GM21528 (cell line): ENCODE measurements around the gene DENND4A.

ENCODE experiments used
- ATAC-seq: cut with Tn5 transposase; IDR thresholded peaks from one replicate; pipeline ENCODE4 v1.9.1; 2021; ENCODE audit warnings: mild to moderate bottlenecking, moderate library complexity; ENCODE audit not compliant: unreplicated experiment, low FRiP score

The DENND4A gene

DNA sequence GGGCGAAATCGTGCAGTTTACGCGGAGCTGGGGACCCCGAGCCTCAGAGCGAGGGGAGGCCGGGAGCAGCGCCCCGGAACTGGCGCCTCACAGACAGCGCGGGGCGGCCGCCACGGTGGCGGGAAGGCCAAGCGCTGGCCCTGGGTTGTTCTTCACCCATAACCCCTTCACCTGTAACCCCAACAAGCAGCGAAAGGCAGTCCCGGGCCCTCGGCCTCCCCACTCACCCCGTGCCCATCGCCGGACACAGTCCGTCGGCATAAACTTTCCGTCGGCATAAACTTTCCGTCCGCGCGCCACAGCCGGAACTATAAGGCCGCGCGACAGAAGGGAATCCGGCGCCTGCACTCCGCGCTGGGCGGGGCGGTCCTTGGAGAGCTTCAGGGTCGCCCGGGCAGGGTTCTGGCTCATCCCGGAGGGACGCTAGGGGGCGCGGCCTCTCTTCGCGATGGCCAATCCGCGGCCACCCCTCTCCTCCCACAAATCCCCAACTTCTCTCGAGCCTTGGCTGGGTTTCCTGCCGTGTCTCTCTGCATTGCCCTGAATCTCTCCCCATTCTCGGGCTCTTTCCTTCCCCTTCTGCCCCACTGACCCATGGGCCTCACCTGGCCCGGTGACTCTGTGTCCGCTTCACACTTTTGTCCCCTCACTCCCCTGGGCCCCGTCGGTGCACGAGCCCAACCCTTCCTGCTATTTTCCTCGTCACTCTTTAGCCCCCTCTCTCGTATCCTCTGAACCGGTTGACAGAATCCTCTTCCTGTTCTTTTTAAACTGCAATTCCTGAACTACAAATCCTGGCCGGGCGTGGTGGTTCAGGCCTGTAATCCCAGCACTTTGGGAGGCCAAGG, 181.0 kb downstream of the DENND4A start, which contains the start of gene INTS14:
Gene INTS14, minus strand, starts transcription at position 261 of the 848 bp plus-strand sequence. CDS start 3,751 bp downstream, outside the sequence.
- ATAC-seq, result peak; percentile 90
